Transverse colon (tissue), 4 donors: ENCODE results near the gene TLCD2.

Experiments
- POLR2A ChIP-seq: fragments of 450-650 bp; IDR thresholded peaks from one replicate; pipeline ENCODE4 v1.6.1; 2016; ENCODE audit warnings: antibody characterized with exemption, mild to moderate bottlenecking, moderate library complexity
- POLR2AphosphoS5 ChIP-seq, 3 donors: sonication (generic); formaldehyde crosslinking; IDR thresholded peaks; one replicate each; pipeline ENCODE4 v1.6.1; 2016; ENCODE audit warnings: antibody characterized with exemption in 3 of 3
- TF ChIP-seq, protein P1 (sequence below), 5 experiments: fragments of 200-600 bp in 3 of 5; fragments of 450-650 bp in 2 of 5; sonication (generic) in 3 of 5; IDR thresholded peaks; 1 replicate in 2 of 5; 2 replicates in 3 of 5; pipeline ENCODE4 v1.5.1; 2016 to 2017; ENCODE audit warnings: antibody characterized with exemption in 5 of 5, inconsistent platforms in 3 of 5, mild to moderate bottlenecking in 2 of 5, moderate library complexity in 1 of 5

DNA sequence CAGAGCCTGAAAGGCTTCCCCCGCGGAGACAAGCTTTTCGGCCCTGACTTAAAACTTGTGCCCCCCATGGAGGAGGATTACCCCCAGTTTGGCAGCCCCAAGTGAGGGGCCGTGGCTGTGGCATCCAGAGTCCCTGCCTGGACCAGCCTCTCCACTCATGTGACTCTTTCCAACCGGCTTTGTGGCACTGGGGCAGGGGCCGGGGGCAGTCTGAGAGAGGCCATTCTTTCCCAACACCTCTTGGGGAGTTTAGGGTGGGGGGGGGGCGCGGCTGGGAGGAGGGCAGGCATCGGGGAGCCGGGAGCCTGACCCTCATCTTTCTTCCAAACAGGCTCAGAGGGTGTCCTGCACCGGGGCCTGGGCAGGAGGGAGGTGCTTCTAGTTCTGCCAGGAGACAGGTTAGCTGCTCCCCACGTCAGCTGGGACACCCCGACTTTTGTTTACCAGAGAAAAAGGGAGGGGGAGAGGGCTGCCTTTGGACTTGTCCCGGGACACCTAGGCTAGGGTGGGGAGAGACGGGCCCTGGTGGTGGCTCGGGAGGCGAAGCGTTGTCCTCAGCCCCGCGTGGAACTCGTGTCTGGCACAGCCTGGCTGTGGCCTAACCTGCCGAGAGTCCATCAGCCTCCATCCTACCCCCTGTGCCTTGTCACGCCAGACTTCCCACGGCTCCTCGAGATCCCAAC lies 44.4 kb upstream of the TLCD2 start:
- TF ChIP-seq, protein P1, sequence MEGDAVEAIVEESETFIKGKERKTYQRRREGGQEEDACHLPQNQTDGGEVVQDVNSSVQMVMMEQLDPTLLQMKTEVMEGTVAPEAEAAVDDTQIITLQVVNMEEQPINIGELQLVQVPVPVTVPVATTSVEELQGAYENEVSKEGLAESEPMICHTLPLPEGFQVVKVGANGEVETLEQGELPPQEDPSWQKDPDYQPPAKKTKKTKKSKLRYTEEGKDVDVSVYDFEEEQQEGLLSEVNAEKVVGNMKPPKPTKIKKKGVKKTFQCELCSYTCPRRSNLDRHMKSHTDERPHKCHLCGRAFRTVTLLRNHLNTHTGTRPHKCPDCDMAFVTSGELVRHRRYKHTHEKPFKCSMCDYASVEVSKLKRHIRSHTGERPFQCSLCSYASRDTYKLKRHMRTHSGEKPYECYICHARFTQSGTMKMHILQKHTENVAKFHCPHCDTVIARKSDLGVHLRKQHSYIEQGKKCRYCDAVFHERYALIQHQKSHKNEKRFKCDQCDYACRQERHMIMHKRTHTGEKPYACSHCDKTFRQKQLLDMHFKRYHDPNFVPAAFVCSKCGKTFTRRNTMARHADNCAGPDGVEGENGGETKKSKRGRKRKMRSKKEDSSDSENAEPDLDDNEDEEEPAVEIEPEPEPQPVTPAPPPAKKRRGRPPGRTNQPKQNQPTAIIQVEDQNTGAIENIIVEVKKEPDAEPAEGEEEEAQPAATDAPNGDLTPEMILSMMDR (IDR thresholded peaks at IDR 0.05) = no peak
- no peak for TF ChIP-seq POLR2AphosphoS5 (IDR thresholded peaks at IDR 0.05)
- no peak for TF ChIP-seq POLR2A
